Iris pigment epithelial cell (primary cell): ENCODE results near the gene TFPT.

Source experiments
- DNase-seq: peaks from one replicate; pipeline ENCODE4 v3.0.0-alpha.2; 2011; ENCODE audit warnings: low read depth

TFPT gene

DNA sequence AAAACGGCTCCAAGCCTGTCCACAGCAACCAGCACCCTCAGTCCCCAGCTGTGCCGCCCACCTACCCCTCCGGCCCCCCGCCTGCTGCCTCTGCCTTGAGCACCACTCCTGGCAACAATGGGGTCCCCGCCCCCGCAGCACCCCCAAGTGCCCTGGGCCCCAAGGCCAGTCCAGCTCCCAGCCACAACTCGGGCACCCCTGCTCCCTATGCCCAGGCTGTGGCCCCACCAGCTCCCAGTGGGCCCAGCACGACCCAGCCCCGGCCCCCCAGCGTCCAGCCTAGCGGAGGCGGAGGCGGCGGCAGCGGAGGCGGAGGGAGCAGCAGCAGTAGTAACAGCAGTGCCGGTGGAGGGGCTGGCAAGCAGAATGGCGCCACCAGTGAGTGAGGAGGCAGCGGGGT lies 32.7 kb upstream of the TFPT start:
- DNase-seq = no peak

DNA sequence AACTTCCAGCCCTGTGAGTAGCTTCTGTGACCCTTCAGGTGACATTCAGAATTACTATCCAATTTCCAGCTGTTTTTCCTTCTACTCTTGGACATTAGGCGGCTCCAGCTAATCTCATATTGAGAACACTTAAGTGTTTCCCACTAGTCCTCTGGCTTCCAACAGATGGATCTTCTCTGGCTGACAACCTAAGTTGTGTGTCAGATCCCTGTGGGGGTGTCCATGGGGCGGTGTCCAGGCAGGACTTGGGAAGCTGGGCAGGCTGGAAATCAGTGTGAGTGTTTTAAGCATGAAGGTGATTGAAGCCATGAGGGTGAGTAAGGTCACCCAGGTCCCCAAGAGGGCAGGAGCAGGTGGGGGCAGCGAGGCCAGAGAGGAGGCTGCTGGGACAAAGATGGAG lies 32.2 kb upstream of the TFPT start:
- no peak for DNase-seq

DNA sequence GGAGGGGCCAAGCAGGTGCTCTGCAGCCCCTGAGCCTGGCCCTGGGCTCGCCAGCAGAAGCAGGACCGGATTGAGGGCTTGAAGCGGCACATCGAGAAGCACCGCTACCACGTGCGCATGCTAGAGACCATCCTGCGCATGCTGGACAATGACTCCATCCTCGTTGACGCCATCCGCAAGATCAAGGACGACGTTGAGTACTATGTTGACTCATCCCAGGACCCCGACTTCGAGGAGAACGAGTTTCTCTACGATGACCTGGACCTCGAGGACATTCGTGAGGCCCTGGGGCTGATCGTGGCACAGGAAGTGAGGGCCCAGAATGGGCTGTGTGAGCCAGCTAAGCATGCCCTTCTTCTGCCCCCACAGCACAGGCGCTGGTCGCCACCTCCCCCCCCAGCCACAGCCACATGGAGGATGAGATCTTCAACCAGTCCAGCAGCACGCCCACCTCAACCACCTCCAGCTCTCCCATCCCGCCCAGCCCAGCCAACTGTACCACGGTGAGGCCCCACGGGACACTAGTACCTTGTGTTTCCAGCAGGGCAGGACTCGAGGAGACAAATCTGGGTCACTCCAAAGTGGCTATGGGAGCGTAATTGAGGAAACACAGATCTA lies 30.2 kb upstream of the TFPT start:
- DNase-seq = no peak

DNA sequence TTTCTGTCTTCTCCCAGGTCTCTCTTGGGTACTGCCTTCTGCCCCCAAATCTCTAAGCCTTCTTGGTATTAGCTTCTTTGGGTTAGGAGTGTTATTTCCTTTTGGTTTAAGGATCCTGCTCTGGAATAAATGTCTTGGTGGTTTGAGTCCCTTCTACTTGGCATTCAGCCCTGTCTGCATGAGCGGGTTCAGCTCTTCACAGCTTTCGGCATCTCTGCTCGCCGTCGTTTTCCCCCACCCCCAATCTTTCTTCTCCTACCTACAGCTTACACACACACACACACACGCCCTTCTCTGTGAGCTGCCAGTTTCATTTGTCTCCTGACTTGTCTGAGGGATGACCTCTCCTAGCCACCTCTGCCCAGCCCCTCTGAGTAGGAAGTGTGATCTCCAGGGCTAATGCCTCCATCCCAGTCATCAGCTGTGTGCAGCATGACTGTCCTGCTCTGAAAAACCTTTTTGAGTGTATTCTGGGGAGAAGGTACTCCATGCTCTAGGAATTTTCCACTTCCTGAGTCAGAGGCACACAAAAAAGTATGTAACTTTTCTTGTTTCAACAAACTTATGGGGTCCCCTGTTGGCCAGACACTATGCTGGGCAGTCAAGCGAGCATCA lies 26.8 kb upstream of the TFPT start:
- DNase-seq = peak; percentile 31

DNA sequence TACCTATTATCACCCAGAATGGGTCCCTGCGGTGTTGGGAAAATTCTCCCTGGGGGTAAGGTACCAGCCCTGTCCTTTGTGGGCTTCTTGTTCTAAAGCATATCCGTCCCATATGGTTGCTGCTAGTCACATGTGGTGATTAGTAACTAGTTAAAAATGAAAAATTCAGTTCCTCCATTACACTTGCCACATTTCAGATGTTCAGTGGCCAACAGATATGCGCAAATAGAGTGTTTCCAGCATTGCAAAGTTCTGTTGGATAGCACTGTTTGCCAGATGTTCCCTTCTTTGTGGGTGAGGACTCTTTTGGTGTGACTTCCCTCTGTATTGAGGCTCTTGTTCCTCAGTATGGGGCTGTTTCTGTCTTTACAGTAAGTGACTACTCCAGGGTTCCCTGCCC lies 25.9 kb upstream of the TFPT start:
- DNase-seq = peak; percentile 12

DNA sequence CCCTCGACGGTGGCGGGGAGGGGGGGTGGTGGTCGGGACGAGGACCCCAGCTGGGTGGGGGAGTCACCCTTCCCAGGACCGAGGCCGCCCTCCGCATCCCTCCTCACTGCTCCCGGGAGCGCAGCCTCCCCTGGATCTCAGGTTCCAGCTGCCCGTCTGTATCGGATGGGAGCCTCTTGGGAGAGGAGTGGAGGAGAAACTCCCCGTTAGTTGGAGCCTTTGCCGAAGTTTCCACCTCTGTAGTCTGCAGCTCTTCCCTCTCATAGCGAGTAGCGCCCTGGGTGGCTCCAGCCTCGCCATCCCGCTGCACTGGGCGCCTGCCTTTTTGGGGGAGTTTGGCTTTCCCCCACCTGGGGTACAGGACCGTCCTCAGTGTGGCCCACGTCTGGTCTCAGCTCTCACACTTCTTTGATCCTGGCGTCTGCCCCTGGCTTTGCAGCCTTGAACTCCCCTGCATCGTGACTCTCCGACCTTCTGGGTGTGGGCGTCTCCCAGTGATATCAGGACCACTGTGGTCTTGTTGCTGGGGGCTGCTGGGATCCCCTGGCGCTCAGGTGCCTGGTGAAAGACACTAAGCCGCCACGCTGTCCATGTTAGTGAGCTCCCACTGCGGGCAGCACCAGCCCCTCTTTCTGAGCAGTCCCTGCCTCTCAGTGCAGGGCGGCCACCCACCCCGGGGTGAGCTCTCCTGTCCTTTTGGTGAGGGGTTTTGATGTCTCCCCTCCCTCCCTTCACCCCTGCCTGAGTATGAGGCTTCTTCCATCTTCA lies 23.2 kb upstream of the TFPT start:
- DNase-seq = peak; percentile 20

DNA sequence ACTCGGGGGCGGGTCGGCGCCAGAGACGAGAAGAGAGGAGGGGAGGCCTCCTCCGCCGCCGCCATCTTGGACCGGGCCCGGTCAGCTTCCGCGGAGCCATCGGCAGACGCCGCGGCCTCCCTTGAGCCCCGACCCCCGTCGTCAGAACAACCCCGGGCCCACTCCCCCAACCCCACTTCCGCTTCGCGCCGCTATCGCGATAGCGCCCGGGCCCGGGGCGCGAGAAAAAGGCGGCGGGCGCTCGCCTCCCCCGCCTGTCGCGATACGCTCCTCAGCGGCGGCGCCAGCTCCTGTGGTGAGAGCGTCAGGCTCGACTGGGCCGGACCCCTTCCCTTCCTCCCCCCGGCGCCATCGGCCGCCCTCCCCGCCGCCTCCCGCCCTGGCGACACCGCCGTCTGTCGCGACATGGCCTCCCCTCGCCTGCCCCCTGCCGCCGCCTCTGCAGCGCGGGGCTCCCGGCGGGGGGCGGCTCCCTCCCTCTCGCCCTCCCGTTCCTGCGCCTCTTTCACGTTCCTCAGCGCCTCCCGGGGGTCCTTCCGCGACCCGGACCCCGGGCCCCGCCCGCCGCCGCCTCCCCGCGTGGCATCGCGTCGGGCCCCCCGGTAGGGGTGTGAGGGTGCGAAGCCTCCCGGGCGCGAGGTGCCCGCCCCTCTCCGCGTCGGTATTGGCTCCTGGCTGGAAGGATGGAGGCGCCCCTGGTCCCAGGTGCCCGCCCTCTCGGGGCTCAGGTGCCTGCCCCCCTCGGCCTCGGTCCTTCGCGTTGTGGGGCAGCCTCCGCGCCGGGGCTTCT lies 22.4 kb upstream of the TFPT start, which contains the start of gene CNOT3:
TSS of gene CNOT3 (plus strand) at position 64 of the 790 bp plus-strand sequence. CDS start 5,217 bp downstream, outside the sequence.
- DNase-seq = no peak

DNA sequence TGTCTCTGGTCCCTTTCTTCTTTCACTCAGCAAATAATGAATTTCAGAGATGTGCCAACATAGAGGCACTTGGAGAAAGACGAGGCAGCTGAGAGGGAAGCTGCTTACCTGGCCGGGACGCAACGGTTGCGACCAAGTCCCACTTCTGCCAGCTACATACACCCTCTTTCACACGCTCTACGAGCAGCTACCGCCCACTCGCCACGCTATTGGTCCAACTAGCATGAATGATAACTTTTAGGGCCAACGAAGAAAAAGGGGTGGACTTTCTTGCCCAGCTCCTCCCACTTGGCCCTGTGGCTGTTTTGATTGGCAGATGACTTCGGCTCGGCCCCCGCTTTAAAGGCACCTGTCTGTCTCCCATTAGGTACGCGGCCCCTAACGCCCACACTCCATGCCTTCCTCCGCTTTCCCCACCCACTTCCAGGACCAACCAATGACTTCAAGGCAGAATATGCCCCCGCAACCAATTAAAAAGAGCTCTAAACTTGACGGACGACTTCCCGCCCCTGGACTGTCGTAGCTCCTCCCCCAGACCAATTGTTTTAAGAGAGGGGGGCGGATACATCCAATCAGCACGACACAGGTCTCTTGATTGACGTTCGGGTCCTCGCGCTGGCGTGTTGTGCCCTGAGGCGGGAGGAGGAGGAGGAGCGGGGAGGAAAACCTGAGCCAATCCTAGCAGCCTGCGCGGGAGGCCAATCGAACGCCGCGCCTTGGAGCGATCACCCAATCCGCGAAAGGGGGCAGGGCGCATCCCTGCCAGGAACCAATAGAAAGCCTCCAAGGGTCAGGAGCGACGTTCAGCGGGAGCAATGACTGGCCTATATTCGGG lies 21.6 kb upstream of the TFPT start:
- peak; percentile 100 for DNase-seq

DNA sequence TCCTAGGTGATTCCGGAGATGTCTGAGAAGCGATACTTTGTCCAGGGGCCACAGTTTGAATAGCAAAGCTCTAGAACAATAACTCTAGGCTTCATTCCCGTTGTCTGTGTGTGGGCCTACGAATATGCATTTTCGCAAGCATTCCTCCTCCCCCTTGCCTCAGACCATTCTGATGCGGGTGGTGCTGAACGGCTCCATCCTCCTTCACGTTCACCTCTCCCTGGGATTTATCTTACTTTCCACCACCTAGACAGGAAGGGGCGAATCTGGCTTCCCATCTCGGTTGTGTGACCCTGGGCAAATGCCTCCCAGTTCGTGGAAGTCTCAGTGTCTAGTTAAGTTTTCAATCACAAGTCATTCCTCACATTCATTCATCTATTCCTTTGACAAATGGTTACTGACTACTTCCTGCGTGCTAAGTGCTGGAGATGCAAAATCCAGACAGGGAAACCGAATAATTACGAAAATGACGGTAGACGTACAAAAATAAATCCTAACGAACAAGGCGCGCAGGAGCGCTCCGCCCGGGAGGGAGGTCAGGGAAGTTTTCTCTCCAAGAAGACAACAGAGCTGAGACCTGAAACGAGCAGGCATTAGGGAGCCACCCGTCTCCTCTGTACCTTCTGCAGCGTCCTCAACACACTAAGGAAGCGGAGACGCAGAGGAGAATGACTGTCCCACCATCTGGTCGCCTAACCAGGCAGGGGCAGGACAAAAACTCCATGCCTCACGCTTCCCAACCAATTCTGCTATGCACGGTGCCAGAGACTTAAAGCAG lies 20.8 kb upstream of the TFPT start:
- peak; percentile 34 for DNase-seq

DNA sequence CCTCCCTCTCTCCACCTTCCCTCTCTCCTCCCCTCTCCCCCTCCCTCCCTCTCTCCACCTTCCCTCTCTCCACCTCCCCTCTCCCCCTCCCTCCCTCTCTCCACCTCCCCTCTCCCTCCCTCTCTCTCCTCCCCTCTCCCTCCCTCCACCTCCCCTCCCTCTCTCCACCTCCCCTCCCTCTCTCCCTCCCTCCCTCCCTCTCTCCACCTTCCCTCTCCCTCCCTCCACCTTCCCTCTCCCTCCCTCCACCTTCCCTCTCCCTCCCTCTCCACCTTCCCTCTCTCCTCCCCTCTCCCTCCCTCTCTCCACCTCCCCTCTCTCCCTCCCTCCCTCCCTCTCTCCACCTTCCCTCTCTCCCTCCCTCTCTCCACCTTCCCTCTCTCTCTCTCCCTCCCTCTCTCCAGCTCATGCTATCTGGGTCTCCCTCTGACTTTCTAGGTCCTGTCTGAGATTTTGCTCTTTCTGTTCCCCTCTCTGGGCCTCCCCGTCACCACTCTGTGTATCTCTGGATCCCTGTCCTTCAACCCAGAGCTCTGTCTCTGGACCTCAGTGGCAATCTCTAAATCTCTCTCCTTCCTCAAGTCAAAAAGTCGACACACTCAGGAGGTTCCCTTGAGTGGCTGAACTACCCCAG lies 18.6 kb upstream of the TFPT start:
- no peak for DNase-seq

DNA sequence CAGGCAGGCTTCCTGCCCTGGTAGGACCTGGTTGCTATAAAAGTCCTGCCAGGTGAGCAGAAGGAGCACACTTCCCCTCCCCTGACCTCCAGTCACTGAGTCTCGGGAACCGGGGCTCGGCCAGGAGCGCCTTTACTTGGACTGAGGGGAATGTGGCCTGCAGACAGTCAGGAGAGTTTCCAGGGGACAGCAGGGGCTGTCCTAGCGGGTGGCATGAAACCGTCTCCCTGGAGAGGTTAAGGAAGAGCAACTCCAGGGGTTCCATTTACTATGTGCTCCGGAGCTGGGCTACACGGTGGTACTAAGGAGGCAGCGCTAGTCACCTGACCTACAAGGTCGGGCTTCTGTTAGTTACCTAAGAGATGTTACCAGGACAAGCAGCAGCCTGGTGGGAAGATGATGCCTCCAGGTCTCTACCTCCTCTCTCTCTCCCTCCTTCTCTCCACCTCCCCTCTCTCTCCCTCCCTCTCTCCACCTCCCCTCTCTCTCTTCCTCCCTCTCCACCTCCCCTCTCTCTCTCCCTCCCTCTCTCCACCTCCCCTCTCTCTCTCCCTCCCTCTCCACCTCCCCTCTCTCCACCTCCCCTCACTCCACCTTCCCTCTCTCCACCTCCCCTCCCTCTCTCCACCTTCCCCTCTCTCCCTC lies 18.0 kb upstream of the TFPT start:
- no peak for DNase-seq

DNA sequence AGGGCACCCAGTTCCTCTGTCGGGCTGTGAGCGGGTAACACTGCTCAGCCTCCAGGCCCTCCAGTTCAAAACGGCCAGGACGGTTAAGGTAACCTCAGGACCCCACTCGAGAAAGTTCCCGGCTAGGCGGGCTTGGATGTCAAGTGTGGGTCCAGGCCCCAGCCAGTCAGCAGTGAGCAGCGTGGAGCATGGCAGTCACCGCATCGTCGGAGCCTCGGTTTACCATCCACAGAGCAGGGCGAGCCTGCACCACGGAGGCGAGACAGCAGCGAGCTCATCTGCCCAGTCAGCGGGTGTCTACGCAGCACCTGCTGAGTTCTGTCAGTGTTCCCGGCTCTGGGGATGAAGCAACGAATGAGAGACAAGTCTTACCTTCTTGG lies 14.2 kb upstream of the TFPT start:
- no peak for DNase-seq

DNA sequence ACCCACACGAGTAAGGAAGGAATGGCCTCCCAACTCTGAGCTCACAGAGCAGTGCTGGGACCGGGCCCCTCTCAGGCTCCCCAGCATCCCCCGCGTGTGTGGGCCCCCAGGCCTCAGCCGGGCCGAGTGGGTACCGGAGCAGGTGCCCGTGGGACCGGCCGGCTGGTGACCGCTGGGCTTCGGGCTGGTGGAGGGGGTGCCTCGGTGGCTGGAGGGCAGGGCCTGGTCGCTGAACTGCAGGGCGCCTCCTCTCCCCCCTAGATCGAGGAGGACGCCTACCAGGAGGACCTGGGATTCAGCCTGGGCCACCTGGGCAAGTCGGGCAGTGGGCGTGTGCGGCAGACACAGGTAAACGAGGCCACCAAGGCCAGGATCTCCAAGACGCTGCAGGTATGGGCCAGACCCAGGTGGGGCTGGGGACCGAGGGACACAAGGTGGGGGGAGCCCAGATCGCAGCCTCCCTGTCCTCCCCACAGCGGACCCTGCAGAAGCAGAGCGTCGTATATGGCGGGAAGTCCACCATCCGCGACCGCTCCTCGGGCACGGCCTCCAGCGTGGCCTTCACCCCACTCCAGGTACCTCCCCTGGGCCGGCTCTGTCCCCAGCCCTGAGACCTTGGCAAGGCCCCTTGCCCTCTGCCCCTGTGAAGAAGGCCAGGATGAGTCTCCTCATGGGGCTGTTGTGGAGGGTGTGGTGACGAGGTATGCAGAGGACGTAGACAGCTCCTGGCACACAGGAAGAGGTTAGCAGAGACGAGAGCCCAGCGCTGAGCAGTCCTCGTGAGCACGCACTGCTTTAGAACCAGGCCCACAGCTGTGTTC lies 13.5 kb upstream of the TFPT start:
- DNase-seq = no peak

DNA sequence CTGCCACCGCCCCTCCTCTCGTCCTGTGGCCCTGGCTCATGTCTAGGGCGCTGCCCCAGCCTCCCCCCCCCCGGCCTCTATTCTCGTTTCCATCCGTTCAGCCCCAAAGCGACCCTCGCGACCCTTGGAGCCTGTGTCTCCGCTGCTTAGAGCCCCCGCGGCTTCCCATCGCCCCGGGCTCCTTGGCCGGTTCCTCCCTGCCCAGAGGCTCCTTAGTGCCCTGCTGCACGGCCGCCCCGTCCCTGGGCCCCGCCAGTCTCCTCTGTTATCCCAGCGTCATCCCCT lies 12.9 kb upstream of the TFPT start:
- DNase-seq = no peak

DNA sequence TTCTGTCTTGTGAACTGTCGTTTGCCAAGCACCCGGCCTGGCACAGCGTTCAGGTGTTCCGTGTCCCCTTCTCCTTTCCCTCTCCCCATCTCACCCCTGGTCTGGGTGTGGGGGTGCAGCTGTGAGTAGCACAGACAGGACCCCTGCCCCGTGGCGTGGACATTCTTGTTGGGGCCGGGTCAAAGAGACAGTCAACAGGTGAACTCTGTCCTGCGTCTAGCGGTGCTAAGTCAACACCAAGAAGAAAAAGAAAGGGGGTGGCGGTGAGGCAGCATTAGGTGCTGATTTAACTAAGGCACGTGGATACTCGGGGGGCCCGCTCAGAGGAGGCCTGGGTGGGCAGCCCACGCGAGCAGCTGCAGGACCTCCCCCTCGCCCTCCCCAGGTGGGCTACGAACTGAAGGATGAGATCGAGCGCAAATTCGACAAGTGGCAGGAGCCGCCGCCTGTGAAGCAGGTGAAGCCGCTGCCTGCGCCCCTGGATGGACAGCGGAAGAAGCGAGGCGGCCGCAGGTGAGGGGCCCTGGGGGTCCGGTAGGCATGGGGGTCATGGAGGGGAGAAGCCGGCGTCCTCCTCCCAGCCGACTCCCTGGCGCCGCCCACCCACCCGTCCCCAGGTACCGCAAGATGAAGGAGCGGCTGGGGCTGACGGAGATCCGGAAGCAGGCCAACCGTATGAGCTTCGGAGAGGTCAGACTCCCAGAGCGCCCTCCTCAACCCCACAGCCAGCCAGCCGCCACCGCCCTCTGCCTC lies 12.4 kb upstream of the TFPT start:
- no peak for DNase-seq

DNA sequence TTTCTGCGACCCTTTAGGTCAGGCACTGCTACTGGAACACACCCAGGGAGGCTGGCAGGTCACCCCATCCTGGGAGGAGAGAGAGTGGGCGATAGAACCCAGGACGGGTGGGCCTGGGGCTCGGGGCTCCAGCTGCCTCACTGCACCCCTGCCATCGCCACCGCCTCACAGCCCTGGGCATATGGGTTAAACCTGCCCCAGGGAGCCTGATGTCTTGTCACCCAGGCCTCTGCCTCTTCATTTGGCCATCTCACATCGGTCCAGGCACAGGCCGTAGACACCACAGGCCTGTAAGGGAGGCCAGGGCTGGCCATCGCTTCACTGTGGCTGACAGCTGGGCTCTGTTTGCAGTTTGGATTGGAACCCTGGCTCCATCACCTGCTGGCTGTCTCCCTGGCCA lies 10.3 kb upstream of the TFPT start:
- DNase-seq = no peak

DNA sequence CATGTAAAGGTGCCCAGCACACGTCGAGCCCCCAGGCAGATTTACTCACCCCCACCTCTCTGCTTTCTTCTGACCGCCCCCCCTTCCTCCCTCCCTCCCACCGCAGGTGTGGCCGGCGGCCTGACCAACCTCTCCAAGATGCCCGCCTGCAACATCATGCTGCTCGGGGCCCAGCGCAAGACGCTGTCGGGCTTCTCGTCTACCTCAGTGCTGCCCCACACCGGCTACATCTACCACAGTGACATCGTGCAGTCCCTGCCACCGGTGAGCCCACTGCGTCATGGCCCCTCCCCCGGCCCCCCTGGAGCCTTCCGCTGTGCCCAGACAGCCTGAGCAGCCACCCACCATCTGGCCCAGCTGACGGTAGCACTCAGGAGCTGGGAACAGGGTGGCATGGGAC lies 8.9 kb upstream of the TFPT start:
- DNase-seq = no peak

DNA sequence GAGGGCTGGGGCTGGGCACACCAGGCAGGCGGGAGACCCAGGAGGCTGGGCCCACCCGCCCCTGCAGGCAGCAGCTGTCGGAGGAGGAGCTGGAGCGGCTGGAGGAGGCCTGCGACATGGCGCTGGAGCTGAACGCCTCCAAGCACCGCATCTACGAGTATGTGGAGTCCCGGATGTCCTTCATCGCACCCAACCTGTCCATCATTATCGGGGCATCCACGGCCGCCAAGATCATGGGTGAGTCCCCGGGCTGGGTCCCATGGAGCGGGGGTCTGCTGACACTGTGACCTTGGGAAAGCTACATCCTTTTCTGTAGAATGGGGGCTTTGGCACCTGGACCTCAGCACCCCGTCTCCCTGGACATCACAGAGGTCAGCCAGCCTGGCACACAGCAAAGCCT lies 8.2 kb upstream of the TFPT start:
- no peak for DNase-seq

DNA sequence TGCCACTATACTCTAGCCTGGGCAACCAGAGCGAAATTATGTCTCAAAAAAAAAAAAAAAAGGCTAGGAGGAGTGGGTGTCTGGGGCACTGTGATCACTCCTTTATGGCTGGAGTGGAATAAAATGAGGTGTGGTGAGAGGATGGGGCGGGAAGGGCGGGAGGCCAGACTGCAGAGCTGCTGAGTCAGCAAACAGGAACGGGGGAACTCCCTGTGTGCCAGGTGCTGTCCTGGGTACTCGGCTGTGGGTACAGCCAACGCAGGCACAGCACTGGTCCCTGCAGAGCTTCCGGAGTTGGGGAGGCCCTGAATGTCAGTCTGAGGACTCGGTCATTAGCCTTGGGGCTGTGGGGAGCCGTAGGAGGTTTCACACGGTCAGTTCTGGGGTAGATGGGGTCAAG lies 5.8 kb upstream of the TFPT start:
- DNase-seq = no peak
